ENCODE measurements around the gene SLC12A3.

The SLC12A3 gene

GRCh38 chr16:56852968-56853367 is 12.0 kb upstream of the SLC12A3 start:
- TF ChIP-seq ZFX (IDR thresholded peaks at IDR 0.05) = no peak
- TF ChIP-seq CTCF (conservative IDR thresholded peaks at IDR 0.05) = no peak
- H3K27ac ChIP-seq = no peak overlapping the region

- TF ChIP-seq ZFX (IDR thresholded peaks at IDR 0.05) (no peak), CTCF (conservative IDR thresholded peaks at IDR 0.05) (no peak)
- no peak overlapping the region for H3K27ac ChIP-seq
Measured at GRCh38 chr16:56855201-56855600, 9.8 kb upstream of the SLC12A3 start.

- no peak overlapping the region for H3K27ac ChIP-seq
- TF ChIP-seq CTCF (conservative IDR thresholded peaks at IDR 0.05) = no peak
- no peak for TF ChIP-seq ZFX (IDR thresholded peaks at IDR 0.05)
Measured at GRCh38 chr16:56855946-56856345, 9.1 kb upstream of the SLC12A3 start.

- TF ChIP-seq CTCF (conservative IDR thresholded peaks at IDR 0.05) = no peak
- no peak for TF ChIP-seq ZFX (IDR thresholded peaks at IDR 0.05)
- no peak overlapping the region for H3K27ac ChIP-seq
Measured at GRCh38 chr16:56856876-56857447, 8.0 kb upstream of the SLC12A3 start.

GRCh38 chr16:56858374-56858773 is 6.6 kb upstream of the SLC12A3 start:
- no peak for TF ChIP-seq ZFX (IDR thresholded peaks at IDR 0.05)
- no peak for TF ChIP-seq CTCF (conservative IDR thresholded peaks at IDR 0.05)
- H3K27ac ChIP-seq = no peak overlapping the region

GRCh38 chr16:56859636-56860035 is 5.4 kb upstream of the SLC12A3 start:
- H3K27ac ChIP-seq = no peak overlapping the region
- TF ChIP-seq CTCF (conservative IDR thresholded peaks at IDR 0.05) (no peak), ZFX (IDR thresholded peaks at IDR 0.05) (no peak)

GRCh38 chr16:56860226-56861020 is 4.6 kb upstream of the SLC12A3 start:
- TF ChIP-seq ZFX (IDR thresholded peaks at IDR 0.05) (no peak), CTCF (conservative IDR thresholded peaks at IDR 0.05) (no peak)
- H3K27ac ChIP-seq = no peak overlapping the region

Data from C4-2B (cell line).